Transverse colon (tissue), 4 donors: Measurements from ENCODE around the gene OCRL. TPM values are rescaled to one million over a fixed set of nuclear protein-coding genes. Genes with fewer than 3 reads are reported as not detected.

Experiments used
- DNase-seq: peaks from one replicate; pipeline ENCODE4 v3.0.0-alpha.2; 2019
- H3K27ac ChIP-seq, 4 donors: fragments of 200-600 bp; sonication (generic); 2 replicates each; pipeline ENCODE4 v1.5.1; 2016 to 2018; ENCODE audit warnings: inconsistent platforms in 4 of 4
- H3K27me3 ChIP-seq: fragments of 200-600 bp; sonication (generic); 2 replicates; pipeline ENCODE4 v1.5.1; 2017; ENCODE audit warnings: inconsistent platforms
- H3K36me3 ChIP-seq, 4 donors: fragments of 200-600 bp; sonication (generic); 2 replicates each; pipeline ENCODE4 v1.5.1; 2017 to 2019; ENCODE audit warnings: inconsistent platforms in 4 of 4
- H3K4me1 ChIP-seq, 4 donors: fragments of 200-600 bp; sonication (generic); 2 replicates each; pipeline ENCODE4 v1.5.1; 2017 to 2020; ENCODE audit warnings: inconsistent platforms in 4 of 4
- H3K4me3 ChIP-seq, 4 donors: fragments of 200-600 bp; sonication (generic); 1 replicate in 1 of 4; 2 replicates in 3 of 4; pipeline versions ENCODE4 v1.5.1 to v1.6.1; 2017 to 2019; ENCODE audit warnings: inconsistent platforms in 4 of 4
- H3K9me3 ChIP-seq, 2 donors: fragments of 200-600 bp; sonication (generic); 2 replicates each; pipeline ENCODE4 v1.5.1; 2017 to 2019; ENCODE audit warnings: inconsistent platforms in 2 of 2
- CTCF ChIP-seq, 5 experiments: fragments of 200-600 bp in 3 of 5; fragments of 450-650 bp in 2 of 5; sonication (generic) in 3 of 5; IDR thresholded peaks; 1 replicate in 2 of 5; 2 replicates in 3 of 5; pipeline ENCODE4 v1.5.1; 2016 to 2017; ENCODE audit warnings: antibody characterized with exemption in 5 of 5, inconsistent platforms in 3 of 5, mild to moderate bottlenecking in 2 of 5, moderate library complexity in 1 of 5
- EP300 ChIP-seq: sonication (generic); formaldehyde crosslinking; IDR thresholded peaks from one replicate; pipeline ENCODE4 v1.6.1; 2017; ENCODE audit warnings: antibody characterized with exemption, low read depth
- POLR2A ChIP-seq: fragments of 450-650 bp; IDR thresholded peaks from one replicate; pipeline ENCODE4 v1.6.1; 2016; ENCODE audit warnings: antibody characterized with exemption, mild to moderate bottlenecking, moderate library complexity
- POLR2AphosphoS5 ChIP-seq, 3 donors: sonication (generic); formaldehyde crosslinking; IDR thresholded peaks; one replicate each; pipeline ENCODE4 v1.6.1; 2016; ENCODE audit warnings: antibody characterized with exemption in 3 of 3
- WGBS, 2 donors: methylation state at CpG; one replicate each; pipeline ENCODE4 v1.1.5; 2018; ENCODE audit warnings: low coverage in 1 of 2; 5-methylcytosine and 5-hydroxymethylcytosine counted together
- in situ Hi-C, 4 donors: fragments of 200-750 bp; cut with MboI; loops; one replicate each; pipeline versions ENCODE4 v1.15.0 to v1.15.1; 2017; ENCODE audit warnings: low sequenced_read_pairs in 3 of 4, low pct_ligation_motif_present in 1 of 4, low pct_unique_long_range_greater_than_20kb in 1 of 4
- intact Hi-C: fragments of 100-400 bp; cut with DNase I; formaldehyde crosslinking; loops from one replicate; pipeline ENCODE4 v1.15.1; 2023; ENCODE audit warnings: low total_unique reads
- small RNA-seq, 4 donors: library from RNA; depleted of rRNA; stranded (forward); fragments of <200 nt; gene quantifications; one replicate each; pipeline ENCODE3, GENCODE V24; 2016
- total RNA-seq, 4 donors: library from RNA; depleted of rRNA; stranded (reverse); fragments of >200 nt; gene quantifications; one replicate each; pipeline ENCODE4 v1.1.0, GENCODE V29; 2016

OCRL gene
- total RNA-seq, 4 donors from 2014 or later: 14.2 to 27.9 (median 20.0) TPM

- no peak for TF ChIP-seq POLR2A
- TF ChIP-seq CTCF (IDR thresholded peaks at IDR 0.05): no peak
- no peak for TF ChIP-seq POLR2AphosphoS5 (IDR thresholded peaks at IDR 0.05)
- no peak for TF ChIP-seq EP300
- 80% methylated on average over 1 of the region's 1 CpG; no CpG with 5 or more reads in 1 of the 2 donors for WGBS, 2 donors
- intact Hi-C loops: no loop called here
- Histone ChIP-seq H3K4me1 (peaks cover 0 to 8% (median 3%) of the 10 kb centered on the region in 4 donors), H3K27ac (no peak overlapping the region), H3K4me3 (no peak overlapping the region), H3K36me3 (no peaks in the 10 kb centered on the region), H3K27me3 (no peaks in the 10 kb centered on the region), H3K9me3 (no peaks in the 10 kb centered on the region)
- in situ Hi-C loops: loop anchor here in 1 of 4 donors (25.0 kb wide), 1 partner anchor 197 kb away; the partner anchor contains the start of gene ZDHHC9
- no peak for DNase-seq
Observed at GRCh38 chrX:129640737-129641136, 100.7 kb downstream of the OCRL start.

DNA sequence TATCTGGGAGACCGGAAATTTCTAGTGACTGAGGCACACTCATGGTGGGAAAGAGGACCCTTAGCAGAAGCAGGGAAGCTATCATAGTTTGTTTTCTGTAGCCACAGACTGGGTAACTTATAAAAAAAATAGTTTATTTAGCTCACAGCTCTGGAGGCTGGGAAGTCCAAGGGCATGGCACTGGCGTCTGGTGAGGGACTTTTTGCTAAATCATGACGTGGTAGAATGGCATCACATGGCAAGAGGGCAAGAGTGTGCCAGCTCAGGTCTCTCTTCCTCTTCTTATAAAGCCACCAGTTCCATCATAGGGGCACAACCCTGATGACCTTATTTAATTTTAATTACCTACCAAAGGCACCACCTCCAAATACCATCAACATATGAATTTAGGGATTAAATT is 101.4 kb downstream of the OCRL start:
- intact Hi-C loops (no loop called here), in situ Hi-C loops (loop anchor here in 1 of 4 donors (25.0 kb wide), 1 partner anchor 196 kb away; the partner anchor contains the start of gene ZDHHC9)
- Histone ChIP-seq H3K27me3 (no peaks in the 10 kb centered on the region), H3K9me3 (no peaks in the 10 kb centered on the region), H3K4me3 (no peak overlapping the region), H3K27ac (no peak overlapping the region), H3K4me1 (peaks cover 0 to 8% (median 2%) of the 10 kb centered on the region in 4 donors), H3K36me3 (no peaks in the 10 kb centered on the region)
- WGBS, 2 donors: 57% methylated on average over 3 of the region's 3 CpGs; no CpG with 5 or more reads in 1 of the 2 donors
- DNase-seq: no peak
- no peak for TF ChIP-seq EP300
- TF ChIP-seq POLR2A: no peak
- no peak for TF ChIP-seq POLR2AphosphoS5 (IDR thresholded peaks at IDR 0.05)
- TF ChIP-seq CTCF (IDR thresholded peaks at IDR 0.05): no peak

GRCh38 chrX:129641941-129642340 is 101.9 kb downstream of the OCRL start:
- in situ Hi-C loops: loop anchor here in 1 of 4 donors (25.0 kb wide), 1 partner anchor 195 kb away; the partner anchor contains the start of gene ZDHHC9

More at GRCh38 chrX:129641941-129642340, 101.9 kb downstream of the OCRL start:
- H3K9me3 ChIP-seq: no peaks in the 10 kb centered on the region
- H3K36me3 ChIP-seq: no peaks in the 10 kb centered on the region
- WGBS, 2 donors: 66% methylated on average over 3 of the region's 3 CpGs; no CpG with 5 or more reads in 1 of the 2 donors
- no peak overlapping the region for H3K27ac ChIP-seq
- TF ChIP-seq EP300 (no peak), CTCF (IDR thresholded peaks at IDR 0.05) (no peak), POLR2A (no peak)
- intact Hi-C loops: no loop called here
- DNase-seq: no peak
- no peak overlapping the region for H3K4me3 ChIP-seq
- no peaks in the 10 kb centered on the region for H3K27me3 ChIP-seq
- H3K4me1 ChIP-seq: peaks cover 0 to 5% (median 0%) of the 10 kb centered on the region in 4 donors

Small RNA genes within 50 kb of the gene (small RNA-seq; reads per million reads assigned to genes)
- 0 reads per million in 4 donors for gene RF01169

Other genes starting within 250 kb of the OCRL start
- 10 to 100 TPM in 3 of 4 donors, 1 to 10 TPM in 1; 5.9 to 16.1 (median 13.2) TPM for gene SMARCA1, start 16.8 kb upstream of the OCRL start, total RNA-seq
- not detected for gene APLN, start 114.7 kb downstream of the OCRL start, total RNA-seq
- 10 to 100 TPM in 3 of 4 donors, 1 to 10 TPM in 1; 3.2 to 52.0 (median 34.1) TPM for gene XPNPEP2, start 198.7 kb downstream of the OCRL start, total RNA-seq
- gene SASH3, start 239.7 kb downstream of the OCRL start, total RNA-seq: 10 to 100 TPM in 2 of 4 donors, 1 to 10 TPM in 2; 1.6 to 20.9 (median 11.1) TPM